Trophoblast cell (in vitro differentiated cells and primary cell): ENCODE measurements around the gene ZBTB20.
"Not testable (repeated sequence)": the region's sequence is repeated elsewhere in the genome, so short reads cannot be mapped to it uniquely, and the experiment has no call there.

Experiments
- DNase-seq, 2 donors: peaks; one replicate each; pipeline ENCODE4 v3.0.0-alpha.2; 2016
- H2AFZ ChIP-seq: 2 replicates; pipeline ENCODE4 v1.6.1; 2013; ENCODE audit warnings: low read length, moderate library complexity, mild to moderate bottlenecking; ENCODE audit not compliant: insufficient read depth, poor library complexity
- H2AK5ac ChIP-seq: 2 replicates; pipeline ENCODE4 v1.6.1; 2013; ENCODE audit warnings: mild to moderate bottlenecking, low read length
- H2BK120ac ChIP-seq: 2 replicates; pipeline ENCODE4 v1.6.1; 2013; ENCODE audit warnings: low read length, mild to moderate bottlenecking, moderate library complexity; ENCODE audit not compliant: insufficient read depth, poor library complexity
- H2BK12ac ChIP-seq: 2 replicates; pipeline ENCODE4 v1.6.1; 2013; ENCODE audit warnings: mild to moderate bottlenecking, low read length, moderate library complexity
- H2BK5ac ChIP-seq: 2 replicates; pipeline ENCODE4 v1.6.1; 2013; ENCODE audit warnings: low read length, low read depth, moderate library complexity, mild to moderate bottlenecking; ENCODE audit not compliant: poor library complexity
- H3K14ac ChIP-seq: 2 replicates; pipeline ENCODE4 v1.6.1; 2013; ENCODE audit warnings: mild to moderate bottlenecking, low read length
- H3K18ac ChIP-seq: 2 replicates; pipeline ENCODE4 v1.6.1; 2013; ENCODE audit warnings: mild to moderate bottlenecking, low read length
- H3K23ac ChIP-seq: 2 replicates; pipeline ENCODE4 v1.6.1; 2013; ENCODE audit warnings: low read length
- H3K27ac ChIP-seq: 2 replicates; pipeline ENCODE4 v1.5.1; 2013; ENCODE audit warnings: low read depth, mild to moderate bottlenecking, inconsistent platforms, low read length, moderate library complexity
- H3K27me3 ChIP-seq: 2 replicates; pipeline ENCODE4 v1.6.1; 2013; ENCODE audit warnings: inconsistent platforms, mild to moderate bottlenecking, low read length, moderate library complexity; ENCODE audit not compliant: insufficient read depth
- H3K36me3 ChIP-seq, 2 experiments: 1 replicate in 1 of 2; 2 replicates in 1 of 2; pipeline ENCODE4 v1.6.1; 2013; ENCODE audit warnings: low read length in 2 of 2, mild to moderate bottlenecking in 2 of 2, moderate library complexity in 1 of 2; ENCODE audit not compliant: insufficient read depth in 2 of 2, control insufficient read depth in 1 of 2
- H3K4ac ChIP-seq: 2 replicates; pipeline ENCODE4 v1.6.1; 2013; ENCODE audit warnings: low read depth, mild to moderate bottlenecking, low read length, moderate library complexity
- H3K4me1 ChIP-seq, 2 experiments: 1 replicate in 1 of 2; 2 replicates in 1 of 2; pipeline ENCODE4 v1.6.1; 2013; ENCODE audit warnings: low read length in 2 of 2, mild to moderate bottlenecking in 2 of 2, moderate library complexity in 1 of 2; ENCODE audit not compliant: insufficient read depth in 2 of 2, control insufficient read depth in 1 of 2
- H3K4me2 ChIP-seq: 2 replicates; pipeline ENCODE4 v1.6.1; 2013; ENCODE audit warnings: inconsistent platforms, mild to moderate bottlenecking, low read length, moderate library complexity
- H3K4me3 ChIP-seq: 2 replicates; pipeline ENCODE4 v1.5.1; 2013; ENCODE audit warnings: mild to moderate bottlenecking, low read depth, low read length, inconsistent platforms
- H3K79me1 ChIP-seq: one replicate; pipeline ENCODE4 v1.6.1; 2013; ENCODE audit warnings: low read length
- H3K79me2 ChIP-seq: 2 replicates; pipeline ENCODE4 v1.6.1; 2013; ENCODE audit warnings: low read length, mild to moderate bottlenecking; ENCODE audit not compliant: control insufficient read depth, insufficient read depth, poor library complexity
- H3K9ac ChIP-seq: 2 replicates; pipeline ENCODE4 v1.6.1; 2013; ENCODE audit warnings: mild to moderate bottlenecking, low read length
- H3K9me3 ChIP-seq: 2 replicates; pipeline ENCODE4 v1.6.1; 2013; ENCODE audit warnings: low read depth, mild to moderate bottlenecking, control low read depth, inconsistent platforms, low read length; ENCODE audit not compliant: insufficient read depth
- H4K12ac ChIP-seq: 2 replicates; pipeline ENCODE4 v1.6.1; 2013; ENCODE audit warnings: low read depth, mild to moderate bottlenecking, low read length, moderate library complexity
- H4K8ac ChIP-seq: 2 replicates; pipeline ENCODE4 v1.6.1; 2013; ENCODE audit warnings: low read depth, mild to moderate bottlenecking, low read length, moderate library complexity
- H4K91ac ChIP-seq: one replicate; pipeline ENCODE4 v1.6.1; 2013; ENCODE audit warnings: low read depth, mild to moderate bottlenecking, low read length, moderate library complexity
- WGBS: extraction: QIAGEN DNeasy Blood & Tissue Kit; methylation state at CpG from one replicate; pipeline ENCODE4 v1.1.7; 2013; ENCODE audit warnings: missing lambda C conversion rate; ENCODE audit not compliant: insufficient read length, insufficient coverage; ENCODE audit errors: extremely low coverage; 5-methylcytosine and 5-hydroxymethylcytosine counted together

ZBTB20 gene

DNA sequence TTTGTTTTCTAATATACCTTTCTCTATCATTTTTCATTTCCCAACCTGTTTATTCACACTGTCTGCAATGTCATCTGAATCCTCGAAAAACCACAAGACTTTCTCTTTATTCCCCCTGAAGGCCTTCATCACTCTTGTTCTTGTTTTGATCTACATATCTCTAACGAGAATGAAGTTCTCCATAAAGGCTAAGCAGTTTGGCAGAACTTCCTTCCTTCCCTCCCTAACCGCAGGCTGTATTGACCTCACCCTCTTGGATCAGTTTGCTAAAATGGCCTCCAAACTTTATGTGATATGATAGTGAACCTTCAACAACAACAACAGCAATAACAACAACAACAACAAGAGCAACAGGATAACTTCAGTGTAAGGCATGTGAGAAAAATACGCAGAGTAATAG, 460.5 kb downstream of the ZBTB20 start:
- Histone ChIP-seq H2BK120ac (no peak overlapping the region), H2BK12ac (no peak overlapping the region), H2AK5ac (no peak overlapping the region), H4K91ac (no peak overlapping the region), H3K4ac (no peak overlapping the region), H3K4me1 (no peaks in the 10 kb centered on the region), H3K9ac (no peak overlapping the region), H3K36me3 (no peaks in the 10 kb centered on the region), H2AFZ (no peak overlapping the region), H4K12ac (no peak overlapping the region), H3K9me3 (no peaks in the 10 kb centered on the region), H3K14ac (no peak overlapping the region), H3K27ac (no peak overlapping the region), H2BK5ac (no peak overlapping the region), H3K79me1 (no peaks in the 10 kb centered on the region), H3K4me3 (no peak overlapping the region), H3K27me3 (no peaks in the 10 kb centered on the region), H3K23ac (no peak overlapping the region), H3K79me2 (no peaks in the 10 kb centered on the region), H3K4me2 (no peak overlapping the region), H3K18ac (no peak overlapping the region), H4K8ac (no peak overlapping the region)
- no CpG with 5 or more reads among the region's 4 CpGs for WGBS
- no peak for DNase-seq

DNA sequence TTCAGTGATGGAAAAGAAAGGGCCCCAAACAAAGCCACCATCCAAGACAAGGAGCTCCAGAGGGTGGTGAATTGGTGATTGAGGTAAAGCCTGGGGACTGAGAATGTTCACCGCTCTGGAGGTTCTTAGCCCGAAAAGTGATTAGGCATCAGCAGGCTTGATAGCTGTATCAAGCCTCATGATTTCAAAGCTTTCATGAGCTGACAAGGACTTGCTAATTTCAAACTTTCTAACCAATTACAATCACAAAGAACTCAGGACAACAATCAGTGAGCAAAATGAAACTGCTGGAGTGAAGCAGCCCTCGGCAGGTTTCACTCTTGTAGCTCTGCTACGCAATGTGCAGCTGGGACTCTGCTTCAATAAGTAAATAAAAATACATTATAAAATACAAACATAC, 461.9 kb downstream of the ZBTB20 start:
- no peak overlapping the region for H3K23ac ChIP-seq
- H3K18ac ChIP-seq: no peak overlapping the region
- H4K12ac ChIP-seq: no peak overlapping the region
- H4K91ac ChIP-seq: no peak overlapping the region
- H3K4me3 ChIP-seq: no peak overlapping the region
- no peak overlapping the region for H3K4me2 ChIP-seq
- no peak overlapping the region for H2AK5ac ChIP-seq
- no peak overlapping the region for H3K4ac ChIP-seq
- no peak overlapping the region for H3K9ac ChIP-seq
- H3K27ac ChIP-seq: no peak overlapping the region
- H3K9me3 ChIP-seq: no peaks in the 10 kb centered on the region
- no peaks in the 10 kb centered on the region for H3K79me1 ChIP-seq
- H2AFZ ChIP-seq: no peak overlapping the region
- H3K27me3 ChIP-seq: no peaks in the 10 kb centered on the region
- no peaks in the 10 kb centered on the region for H3K36me3 ChIP-seq
- no peak overlapping the region for H4K8ac ChIP-seq
- no peak overlapping the region for H2BK5ac ChIP-seq
- no peak overlapping the region for H2BK12ac ChIP-seq
- WGBS: no CpG with 5 or more reads among the region's 4 CpGs
- no peak overlapping the region for H3K14ac ChIP-seq
- no peaks in the 10 kb centered on the region for H3K4me1 ChIP-seq
- no peaks in the 10 kb centered on the region for H3K79me2 ChIP-seq
- DNase-seq: no peak
- no peak overlapping the region for H2BK120ac ChIP-seq

DNA sequence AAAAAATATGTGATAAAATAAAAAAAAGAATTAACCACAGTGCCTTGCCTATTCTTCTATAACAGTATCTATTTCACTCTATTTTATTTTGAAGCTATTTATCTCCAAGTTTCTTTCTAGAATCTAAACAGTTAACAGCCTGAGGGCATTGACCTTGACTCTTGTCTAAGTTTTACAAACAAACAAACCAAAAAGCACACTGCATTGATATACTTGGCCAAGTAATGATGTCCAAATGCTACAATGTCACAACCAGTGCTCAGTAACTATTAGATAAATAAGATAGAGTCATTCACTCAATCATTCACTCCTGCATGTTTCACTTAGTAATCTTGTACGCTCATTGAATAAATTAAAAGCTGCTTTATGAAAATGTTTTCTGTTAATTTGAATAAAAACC, 466.8 kb downstream of the ZBTB20 start:
- no peaks in the 10 kb centered on the region for H3K9me3 ChIP-seq
- H3K4ac ChIP-seq: no peak overlapping the region
- H3K14ac ChIP-seq: no peak overlapping the region
- H3K4me2 ChIP-seq: no peak overlapping the region
- H4K8ac ChIP-seq: no peak overlapping the region
- H2AFZ ChIP-seq: no peak overlapping the region
- H3K9ac ChIP-seq: no peak overlapping the region
- H3K27me3 ChIP-seq: no peaks in the 10 kb centered on the region
- no peak overlapping the region for H3K27ac ChIP-seq
- no peak overlapping the region for H2AK5ac ChIP-seq
- DNase-seq: no peak
- H2BK12ac ChIP-seq: no peak overlapping the region
- no peak overlapping the region for H4K12ac ChIP-seq
- no peak overlapping the region for H2BK5ac ChIP-seq
- no CpG with 5 or more reads among the region's 1 CpG for WGBS
- H4K91ac ChIP-seq: no peak overlapping the region
- no peak overlapping the region for H3K4me3 ChIP-seq
- no peaks in the 10 kb centered on the region for H3K79me1 ChIP-seq
- H2BK120ac ChIP-seq: no peak overlapping the region
- no peak overlapping the region for H3K18ac ChIP-seq
- H3K4me1 ChIP-seq: no peaks in the 10 kb centered on the region
- H3K36me3 ChIP-seq: no peaks in the 10 kb centered on the region
- H3K23ac ChIP-seq: no peak overlapping the region
- H3K79me2 ChIP-seq: no peaks in the 10 kb centered on the region

DNA sequence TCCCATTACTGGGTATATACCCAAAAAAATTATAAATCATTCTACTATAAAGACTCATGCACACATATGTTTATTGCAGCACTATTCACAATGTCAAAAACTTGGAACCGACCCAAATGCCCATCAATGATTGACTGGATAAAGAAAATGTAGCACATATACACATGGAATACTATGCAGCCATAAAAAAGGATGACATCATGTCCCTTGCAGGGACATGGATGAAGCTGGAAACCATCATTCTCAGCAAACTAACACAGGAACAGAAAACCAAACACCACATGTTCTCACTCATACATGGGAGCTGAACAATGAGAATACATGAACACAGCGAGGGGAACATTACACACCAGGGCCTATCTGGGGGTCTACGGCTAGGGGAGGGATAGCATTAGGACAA, 467.3 kb downstream of the ZBTB20 start:
- H3K79me2 ChIP-seq, H3K36me3 ChIP-seq, H3K9me3 ChIP-seq, H3K4me2 ChIP-seq, H3K23ac ChIP-seq, H4K91ac ChIP-seq, H2AFZ ChIP-seq, H2AK5ac ChIP-seq, H4K12ac ChIP-seq, H3K27ac ChIP-seq, H2BK12ac ChIP-seq, H3K14ac ChIP-seq, H3K4me3 ChIP-seq, H4K8ac ChIP-seq, H3K9ac ChIP-seq, H3K79me1 ChIP-seq, H3K4ac ChIP-seq, H2BK120ac ChIP-seq, H2BK5ac ChIP-seq, DNase-seq, H3K4me1 ChIP-seq, H3K18ac ChIP-seq, H3K27me3 ChIP-seq: not testable (repeated sequence)
- no CpG with 5 or more reads among the region's 3 CpGs for WGBS
